ENCODE results near the gene OGDHL.

- TF ChIP-seq CTCF (IDR thresholded peaks at IDR 0.05) (no peak), POLR2A (IDR thresholded peaks at IDR 0.05) (no peak)
These were observed 6.6 kb upstream of the OGDHL start for GRCh38 chr10:49768731-49769130.

All from esophagus squamous epithelium (tissue), 4 donors.